ENCODE data around the gene OSTM1. TPM values are rescaled to one million over a fixed set of nuclear protein-coding genes. Genes with fewer than 3 reads are reported as not detected.

The OSTM1 gene
- total RNA-seq: 15.3 TPM

GRCh38 chr6:108074359-108075144, at the start of gene OSTM1:
OSTM1 (minus strand) TSS chr6:108074741; CDS start chr6:108074651, 90 bp downstream.
- Histone ChIP-seq H3K4me1 (ENCODE audit: insufficient read depth, low read length) (peaks cover 25% of the 10 kb centered on the region), H3K4me3 (ENCODE audit: low read length) (peak within 1 kb of the TSS; percentile 94), H3K9me3 (ENCODE audit: low read depth, low read length) (no peaks in the 10 kb centered on the region), H3K27me3 (ENCODE audit: insufficient read depth, low read length) (peaks cover 8% of the 10 kb centered on the region)

- Histone ChIP-seq H3K9me3 (ENCODE audit: low read depth, low read length) (no peaks in the 10 kb centered on the region), H3K4me1 (ENCODE audit: insufficient read depth, low read length) (peaks cover 9% of the 10 kb centered on the region), H3K27me3 (ENCODE audit: insufficient read depth, low read length) (peaks cover 100% of the 10 kb centered on the region), H3K4me3 (ENCODE audit: low read length) (no peak overlapping the region)
Observed at GRCh38 chr6:108123946-108124345, 49.4 kb upstream of the OSTM1 start.

- Histone ChIP-seq H3K4me3 (ENCODE audit: low read length) (no peak overlapping the region), H3K4me1 (ENCODE audit: insufficient read depth, low read length) (peaks cover 14% of the 10 kb centered on the region), H3K27me3 (ENCODE audit: insufficient read depth, low read length) (peaks cover 100% of the 10 kb centered on the region), H3K9me3 (ENCODE audit: low read depth, low read length) (no peaks in the 10 kb centered on the region)
Observed at GRCh38 chr6:108123481-108123929, 49.0 kb upstream of the OSTM1 start.

GRCh38 chr6:108121612-108122011, 47.1 kb upstream of the OSTM1 start:
- peaks cover 30% of the 10 kb centered on the region for H3K4me1 ChIP-seq (ENCODE audit: insufficient read depth, low read length)
- H3K27me3 ChIP-seq (ENCODE audit: insufficient read depth, low read length): peaks cover 96% of the 10 kb centered on the region
- H3K4me3 ChIP-seq (ENCODE audit: low read length): no peak overlapping the region
- no peaks in the 10 kb centered on the region for H3K9me3 ChIP-seq (ENCODE audit: low read depth, low read length)

- Histone ChIP-seq H3K4me1 (ENCODE audit: insufficient read depth, low read length) (peaks cover 36% of the 10 kb centered on the region), H3K27me3 (ENCODE audit: insufficient read depth, low read length) (peaks cover 96% of the 10 kb centered on the region), H3K4me3 (ENCODE audit: low read length) (no peak overlapping the region), H3K9me3 (ENCODE audit: low read depth, low read length) (no peaks in the 10 kb centered on the region)
Observed at GRCh38 chr6:108120311-108120710, 45.8 kb upstream of the OSTM1 start.

GRCh38 chr6:108119769-108120141, 45.2 kb upstream of the OSTM1 start:
- peaks cover 96% of the 10 kb centered on the region for H3K27me3 ChIP-seq (ENCODE audit: insufficient read depth, low read length)
- H3K4me1 ChIP-seq (ENCODE audit: insufficient read depth, low read length): peaks cover 42% of the 10 kb centered on the region
- no peak overlapping the region for H3K4me3 ChIP-seq (ENCODE audit: low read length)
- no peaks in the 10 kb centered on the region for H3K9me3 ChIP-seq (ENCODE audit: low read depth, low read length)

- Histone ChIP-seq H3K4me3 (ENCODE audit: low read length) (peak overlapping the region; percentile 25), H3K9me3 (ENCODE audit: low read depth, low read length) (no peaks in the 10 kb centered on the region), H3K4me1 (ENCODE audit: insufficient read depth, low read length) (peaks cover 49% of the 10 kb centered on the region), H3K27me3 (ENCODE audit: insufficient read depth, low read length) (peaks cover 96% of the 10 kb centered on the region)
Observed at GRCh38 chr6:108118810-108119768, 44.5 kb upstream of the OSTM1 start.

- no peaks in the 10 kb centered on the region for H3K9me3 ChIP-seq (ENCODE audit: low read depth, low read length)
- H3K4me3 ChIP-seq (ENCODE audit: low read length): peak overlapping the region; percentile 51
- H3K4me1 ChIP-seq (ENCODE audit: insufficient read depth, low read length): peaks cover 56% of the 10 kb centered on the region
- H3K27me3 ChIP-seq (ENCODE audit: insufficient read depth, low read length): peaks cover 96% of the 10 kb centered on the region
Observed at GRCh38 chr6:108118359-108118724, 43.8 kb upstream of the OSTM1 start.

GRCh38 chr6:108117427-108118358, 43.2 kb upstream of the OSTM1 start:
- Histone ChIP-seq H3K4me3 (ENCODE audit: low read length) (peak overlapping the region; percentile 51), H3K4me1 (ENCODE audit: insufficient read depth, low read length) (peaks cover 58% of the 10 kb centered on the region), H3K9me3 (ENCODE audit: low read depth, low read length) (no peaks in the 10 kb centered on the region), H3K27me3 (ENCODE audit: insufficient read depth, low read length) (peaks cover 96% of the 10 kb centered on the region)

GRCh38 chr6:108116546-108117426, 42.2 kb upstream of the OSTM1 start:
- Histone ChIP-seq H3K9me3 (ENCODE audit: low read depth, low read length) (no peaks in the 10 kb centered on the region), H3K4me1 (ENCODE audit: insufficient read depth, low read length) (peaks cover 58% of the 10 kb centered on the region), H3K27me3 (ENCODE audit: insufficient read depth, low read length) (peaks cover 96% of the 10 kb centered on the region), H3K4me3 (ENCODE audit: low read length) (no peak overlapping the region)

- no peak overlapping the region for H3K4me3 ChIP-seq (ENCODE audit: low read length)
- peaks cover 96% of the 10 kb centered on the region for H3K27me3 ChIP-seq (ENCODE audit: insufficient read depth, low read length)
- H3K9me3 ChIP-seq (ENCODE audit: low read depth, low read length): no peaks in the 10 kb centered on the region
- H3K4me1 ChIP-seq (ENCODE audit: insufficient read depth, low read length): peaks cover 58% of the 10 kb centered on the region
Observed at GRCh38 chr6:108115598-108116058, 41.1 kb upstream of the OSTM1 start.

GRCh38 chr6:108114841-108115597, 40.5 kb upstream of the OSTM1 start:
- Histone ChIP-seq H3K4me3 (ENCODE audit: low read length) (no peak overlapping the region), H3K4me1 (ENCODE audit: insufficient read depth, low read length) (peaks cover 58% of the 10 kb centered on the region), H3K27me3 (ENCODE audit: insufficient read depth, low read length) (peaks cover 93% of the 10 kb centered on the region), H3K9me3 (ENCODE audit: low read depth, low read length) (no peaks in the 10 kb centered on the region)
